SK-N-SH (cell line): ENCODE measurements around the gene IPO11. TPM values are rescaled to one million over a fixed set of nuclear protein-coding genes. Genes with fewer than 3 reads are reported as not detected.

ENCODE experiments used
- CTCF ChIA-PET: fragments of 300-600, 350-600 bp; formaldehyde crosslinking; extraction: SDS; loops from one replicate; lab custom pipeline; 2021; lab: Yijun Ruan, JAX
- POLR2A ChIA-PET: fragments of 350-600 bp; sonication (Branson Sonifier 250); formaldehyde crosslinking; extraction: SDS; loops from one replicate; lab custom pipeline; 2020; ENCODE audit warnings: antibody characterized with exemption, inconsistent platforms; lab: Yijun Ruan, JAX
- DNase-seq: peaks from one replicate; pipeline ENCODE4 v3.0.0; 2012
- H2AFZ ChIP-seq: fragments of 200-600 bp; sonication (generic); 2 replicates; pipeline ENCODE4 v1.8.1; 2016; ENCODE audit warnings: antibody characterized with exemption, mild to moderate bottlenecking, low read depth
- H3F3A ChIP-seq: fragments of 200-600 bp; sonication (generic); replicated peaks from 2 replicates; pipeline ENCODE3; 2016; ENCODE audit warnings: antibody characterized with exemption, mild to moderate bottlenecking; ENCODE audit not compliant: insufficient read depth
- H3K27ac ChIP-seq, 2 experiments: fragments of 200-500 bp in 1 of 2; fragments of 200-600 bp in 1 of 2; sonication (Bioruptor generic) in 1 of 2; sonication (generic), shearing (Covaris generic) in 1 of 2; 2 replicates each; pipeline versions ENCODE4 v1.5.1 to v1.6.1; 2014 to 2016; ENCODE audit warnings: low read depth in 2 of 2, inconsistent platforms in 1 of 2, low read length in 1 of 2, mild to moderate bottlenecking in 1 of 2, mixed read lengths in 1 of 2
- H3K27me3 ChIP-seq: fragments of 200-600 bp; sonication (generic), shearing (Covaris generic); 2 replicates; pipeline ENCODE4 v1.6.1; 2016; ENCODE audit warnings: mixed run types; ENCODE audit not compliant: insufficient read depth
- H3K36me3 ChIP-seq, 2 experiments: fragments of 200-500 bp in 1 of 2; fragments of 200-600 bp in 1 of 2; sonication (Bioruptor generic) in 1 of 2; sonication (generic) in 1 of 2; replicated peaks in 1 of 2; 2 replicates each; pipeline versions ENCODE3 to v1.5.1; 2014 to 2016; ENCODE audit warnings: low read length in 1 of 2, mild to moderate bottlenecking in 1 of 2; ENCODE audit not compliant: insufficient read depth in 2 of 2, control insufficient read depth in 1 of 2
- H3K4me1 ChIP-seq, 2 experiments: fragments of 200-500 bp in 1 of 2; fragments of 200-600 bp in 1 of 2; sonication (Bioruptor generic) in 1 of 2; sonication (generic), shearing (Covaris generic) in 1 of 2; 2 replicates each; pipeline versions ENCODE4 v1.5.1 to v1.6.1; 2014 to 2016; ENCODE audit warnings: low read depth in 1 of 2, low read length in 1 of 2, mixed run types in 1 of 2; ENCODE audit not compliant: insufficient read depth in 2 of 2, control insufficient read depth in 1 of 2
- H3K4me2 ChIP-seq: fragments of 200-600 bp; sonication (generic), shearing (Covaris generic); 2 replicates; pipeline ENCODE4 v1.6.1; 2017; ENCODE audit warnings: mixed run types
- H3K4me3 ChIP-seq, 2 experiments: fragments of 200-500 bp in 1 of 2; fragments of 200-600 bp in 1 of 2; sonication (Bioruptor generic) in 1 of 2; sonication (generic), shearing (Covaris generic) in 1 of 2; 2 replicates each; pipeline versions ENCODE4 v1.5.1 to v1.8.1; 2014 to 2016; ENCODE audit warnings: low read depth in 2 of 2, inconsistent platforms in 1 of 2, low read length in 1 of 2, mild to moderate bottlenecking in 1 of 2, mixed read lengths in 1 of 2, moderate library complexity in 1 of 2
- H3K79me2 ChIP-seq: fragments of 200-600 bp; sonication (generic); 2 replicates; pipeline ENCODE4 v1.8.1; 2017; ENCODE audit warnings: mild to moderate bottlenecking; ENCODE audit not compliant: insufficient read depth
- H3K9ac ChIP-seq: fragments of 200-600 bp; sonication (generic); 2 replicates; pipeline ENCODE4 v1.6.1; 2017; ENCODE audit warnings: mixed run types
- H3K9me2 ChIP-seq: fragments of 200-600 bp; sonication (generic); 2 replicates; pipeline ENCODE4 v1.6.1; 2017; ENCODE audit warnings: mixed run types
- H3K9me3 ChIP-seq: fragments of 200-600 bp; sonication (generic); 2 replicates; pipeline ENCODE4 v1.6.1; 2017; ENCODE audit warnings: mixed run types, mild to moderate bottlenecking, moderate library complexity
- H4K20me1 ChIP-seq: fragments of 200-600 bp; sonication (generic); 2 replicates; pipeline ENCODE4 v1.6.1; 2017; ENCODE audit warnings: mild to moderate bottlenecking, mixed run types; ENCODE audit not compliant: insufficient read depth
- CHD2 ChIP-seq: fragments of 150-350 bp; IDR thresholded peaks from 2 replicates; pipeline ENCODE4 v1.6.1; 2018; ENCODE audit warnings: low read length; ENCODE audit not compliant: partially characterized antibody
- CTCF ChIP-seq: fragments of 200-600 bp; sonication (generic); IDR thresholded peaks from 2 replicates; pipeline ENCODE4 v1.6.1; 2017; ENCODE audit warnings: antibody characterized with exemption, mild to moderate bottlenecking, moderate library complexity
- ELF1 ChIP-seq: IDR thresholded peaks from 2 replicates; pipeline ENCODE4 v1.4.0; 2012
- EP300 ChIP-seq, 2 experiments: IDR thresholded peaks; 2 replicates each; pipeline versions ENCODE4 v1.4.0 to v1.6.1; 2012; ENCODE audit warnings: borderline replicate concordance in 1 of 2, low read depth in 1 of 2, low read length in 1 of 2
- FOSL2 ChIP-seq: IDR thresholded peaks from 2 replicates; pipeline ENCODE4 v1.4.0; 2012; ENCODE audit warnings: low read depth, mild to moderate bottlenecking, moderate library complexity, borderline replicate concordance
- FOXM1 ChIP-seq: IDR thresholded peaks from 2 replicates; pipeline ENCODE4 v1.4.0; 2012; ENCODE audit warnings: low read depth, mild to moderate bottlenecking
- GABPA ChIP-seq: IDR thresholded peaks from 2 replicates; pipeline ENCODE4 v1.4.0; 2012; ENCODE audit warnings: low read depth, mild to moderate bottlenecking
- IRF3 ChIP-seq: fragments of 150-350 bp; IDR thresholded peaks from 2 replicates; pipeline ENCODE4 v1.6.1; 2016; ENCODE audit warnings: mild to moderate bottlenecking, low read depth, low read length
- JUND ChIP-seq: IDR thresholded peaks from 2 replicates; pipeline ENCODE4 v1.4.0; 2012
- MEF2A ChIP-seq: IDR thresholded peaks from 2 replicates; pipeline ENCODE4 v1.4.0; 2012; ENCODE audit warnings: low read depth, borderline replicate concordance
- MXI1 ChIP-seq: IDR thresholded peaks from 2 replicates; pipeline ENCODE4 v1.6.1; 2012; ENCODE audit warnings: mild to moderate bottlenecking, low read depth, low read length, improper control_type of control experiment
- NRF1 ChIP-seq: IDR thresholded peaks from 2 replicates; pipeline ENCODE4 v1.6.1; 2012; ENCODE audit warnings: low read depth, mild to moderate bottlenecking, low read length
- RAD21 ChIP-seq: IDR thresholded peaks from 2 replicates; pipeline ENCODE4 v1.6.1; 2012; ENCODE audit warnings: mild to moderate bottlenecking, low read length
- RFX5 ChIP-seq: IDR thresholded peaks from 2 replicates; pipeline ENCODE4 v1.6.1; 2012; ENCODE audit warnings: mild to moderate bottlenecking, improper control_type of control experiment, low read length
- SMC3 ChIP-seq: IDR thresholded peaks from 2 replicates; pipeline ENCODE4 v1.6.1; 2012; ENCODE audit warnings: low read depth, low read length, improper control_type of control experiment
- TAF1 ChIP-seq: IDR thresholded peaks from 2 replicates; pipeline ENCODE4 v1.6.1; 2012; ENCODE audit warnings: low read depth, mild to moderate bottlenecking, low read length, moderate library complexity, borderline replicate concordance
- TCF12 ChIP-seq: IDR thresholded peaks from 2 replicates; pipeline ENCODE4 v1.4.0; 2012
- USF2 ChIP-seq: fragments of 150-350 bp; IDR thresholded peaks from 2 replicates; pipeline ENCODE4 v1.6.1; 2017; ENCODE audit warnings: antibody characterized with exemption, low read length, low read depth, borderline replicate concordance
- YY1 ChIP-seq: IDR thresholded peaks from 2 replicates; pipeline ENCODE4 v1.4.0; 2012; ENCODE audit warnings: low read depth, mild to moderate bottlenecking
- ZBTB33 ChIP-seq: IDR thresholded peaks from 2 replicates; pipeline ENCODE4 v1.4.0; 2012; ENCODE audit warnings: low read depth, borderline replicate concordance
- WGBS: methylation state at CpG from one replicate; pipeline ENCODE4 v1.1.6; 2017; ENCODE audit warnings: low lambda C conversion rate; 5-methylcytosine and 5-hydroxymethylcytosine counted together
- polyA plus RNA-seq, 3 experiments: library from polyadenylated mRNA; depleted of rRNA; stranded (reverse); fragments of >200 nt; gene quantifications; 2 replicates each; pipeline ENCODE4 v1.2.3, GENCODE V29; 2012
- TF ChIP-seq, protein P1 (sequence below): IDR thresholded peaks from 2 replicates; pipeline ENCODE4 v1.4.0; 2012; ENCODE audit warnings: low read depth

The IPO11 gene
- polyA plus RNA-seq, 1 of the 3 experiments (the other 2 are of a cell fraction): 8.1 TPM

- CTCF ChIA-PET: no interaction called here
- Histone ChIP-seq H3F3A (no peaks in the 10 kb centered on the region), H3K4me1 (peaks cover 0 to 2% of the 10 kb centered on the region in 2 experiments; a peak in 2 of 4 replicates), H3K36me3 (peaks cover 0 to 15% of the 10 kb centered on the region in 2 experiments), H3K9me2 (no peaks in the 10 kb centered on the region), H3K9ac (no peak overlapping the region), H3K27ac (0 out of 4 replicates have a peak overlapping the region, but pooled peaks of 1 of the 2 experiments have one; percentile 9), H3K4me3 (no peak overlapping the region), H3K9me3 (no peaks in the 10 kb centered on the region), H2AFZ (no peak overlapping the region), H3K4me2 (no peak overlapping the region), H4K20me1 (no peaks in the 10 kb centered on the region), H3K27me3 (no peaks in the 10 kb centered on the region), H3K79me2 (no peaks in the 10 kb centered on the region)
- DNase-seq: no peak
- TF ChIP-seq YY1 (no peak), RFX5 (no peak), EP300 (IDR thresholded peaks at IDR 0.05; ENCODE audit: borderline replicate concordance in 1 of 2, low read depth in 1 of 2, low read length in 1 of 2) (no peak), MEF2A (no peak)
- POLR2A ChIA-PET: no interaction called here
- WGBS: 69% methylated on average over 2 of the region's 2 CpGs
Observed at GRCh38 chr5:62550103-62550502, 137.5 kb downstream of the IPO11 start.

DNA sequence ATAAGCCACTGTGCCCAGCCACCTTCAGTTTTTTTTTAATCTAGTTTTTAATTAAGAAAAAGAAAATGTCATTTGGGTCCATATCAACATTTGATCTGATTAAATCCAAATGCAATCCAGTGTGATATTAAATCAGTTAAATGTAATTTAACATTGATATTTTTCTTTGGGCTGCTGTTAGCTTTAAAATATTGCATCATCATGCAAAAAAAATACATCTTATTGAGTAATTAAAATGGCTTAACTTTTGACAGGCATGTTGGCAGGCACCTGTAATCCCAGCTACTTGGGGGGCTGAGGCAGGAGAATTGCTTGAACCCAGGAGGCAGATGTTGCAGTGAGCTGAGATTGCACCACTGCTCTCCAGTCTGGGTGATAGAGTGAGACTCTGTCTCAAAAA, 143.4 kb downstream of the IPO11 start:
- H3K36me3 ChIP-seq: peaks cover 0 to 15% of the 10 kb centered on the region in 2 experiments
- H3K27ac ChIP-seq: no peak overlapping the region
- TF ChIP-seq SMC3 (no peak), JUND (no peak), RFX5 (no peak), RAD21 (no peak), CHD2 (no peak), USF2 (no peak), ELF1 (no peak), NRF1 (no peak), TCF12 (no peak), CTCF (no peak), TAF1 (no peak), IRF3 (no peak), GABPA (no peak), FOSL2 (no peak), MXI1 (no peak), ZBTB33 (no peak), MEF2A (no peak), FOXM1 (no peak)
- TF ChIP-seq, protein P1, sequence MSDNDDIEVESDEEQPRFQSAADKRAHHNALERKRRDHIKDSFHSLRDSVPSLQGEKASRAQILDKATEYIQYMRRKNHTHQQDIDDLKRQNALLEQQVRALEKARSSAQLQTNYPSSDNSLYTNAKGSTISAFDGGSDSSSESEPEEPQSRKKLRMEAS: no peak
- TF ChIP-seq, all 33 proteins: peak for 0
- H4K20me1 ChIP-seq: no peaks in the 10 kb centered on the region
- no peak overlapping the region for H3K4me2 ChIP-seq
- no peak overlapping the region for H3K9ac ChIP-seq
- POLR2A ChIA-PET: no interaction called here
- H3F3A ChIP-seq: no peaks in the 10 kb centered on the region
- H3K9me2 ChIP-seq: no peaks in the 10 kb centered on the region
- H3K4me1 ChIP-seq: no peaks in the 10 kb centered on the region
- H3K79me2 ChIP-seq: no peaks in the 10 kb centered on the region
- no peak overlapping the region for H2AFZ ChIP-seq
- CTCF ChIA-PET: no interaction called here
- no peak overlapping the region for H3K4me3 ChIP-seq
- H3K27me3 ChIP-seq: no peaks in the 10 kb centered on the region
- no peak for DNase-seq
- H3K9me3 ChIP-seq: no peaks in the 10 kb centered on the region
